Testis (tissue), 3 donors: ENCODE measurements around the gene ZC3H18. TPM values are rescaled to one million over a fixed set of nuclear protein-coding genes. Genes with fewer than 3 reads are reported as not detected.

ENCODE experiments used
- DNase-seq: peaks from one replicate; pipeline ENCODE4 v3.0.0-alpha.2; 2019
- H3K27ac ChIP-seq, 2 donors: fragments of 200-600 bp; sonication (generic); one replicate each; pipeline ENCODE4 v1.5.1; 2019
- H3K27me3 ChIP-seq: fragments of 200-600 bp; sonication (generic); one replicate; pipeline ENCODE4 v1.5.1; 2019
- H3K36me3 ChIP-seq: fragments of 200-600 bp; sonication (generic); one replicate; pipeline ENCODE4 v1.5.1; 2017; ENCODE audit warnings: low read depth; ENCODE audit errors: missing control alignments
- H3K4me1 ChIP-seq: fragments of 200-600 bp; sonication (generic); one replicate; pipeline ENCODE4 v1.5.1; 2019
- H3K4me3 ChIP-seq, 2 donors: fragments of 200-600 bp; sonication (generic); one replicate each; pipeline ENCODE4 v1.5.1; 2017 to 2019
- H3K9me3 ChIP-seq: fragments of 200-600 bp; sonication (generic); one replicate; pipeline ENCODE4 v1.5.1; 2017
- CTCF ChIP-seq, 3 experiments: fragments of 450-650 bp in 2 of 3; fragments of 200-600 bp in 1 of 3; sonication (generic) in 1 of 3; IDR thresholded peaks; one replicate each; pipeline ENCODE4 v1.5.1; 2016 to 2019; ENCODE audit warnings: antibody characterized with exemption in 3 of 3, mild to moderate bottlenecking in 2 of 3, moderate library complexity in 1 of 3
- POLR2A ChIP-seq: fragments of 450-650 bp; IDR thresholded peaks from one replicate; pipeline ENCODE4 v1.6.1; 2017; ENCODE audit warnings: antibody characterized with exemption, mild to moderate bottlenecking, moderate library complexity
- WGBS, 2 donors: methylation state at CpG; one replicate each; pipeline ENCODE4 v1.1.5; 2018; 5-methylcytosine and 5-hydroxymethylcytosine counted together
- intact Hi-C: fragments of 100-400 bp; cut with DNase I; formaldehyde crosslinking; loops from one replicate; pipeline ENCODE4 v1.15.1; 2023; ENCODE audit warnings: low total_unique reads
- polyA plus RNA-seq: library from polyadenylated mRNA; stranded (reverse); fragments of 350-450 nt; fragmentation: Illumina TruSeq; extraction: RNeasy Lipid Tissue Mini Kit (QIAGEN cat#74804); gene quantifications from one replicate; pipeline ENCODE4 v1.2.3, GENCODE V29; 2014; ENCODE audit warnings: low read depth, low replicate concordance; ENCODE audit not compliant: insufficient read depth
- total RNA-seq, 2 donors: library from RNA; depleted of rRNA; stranded (reverse); fragments of >200 nt; gene quantifications; one replicate each; pipeline ENCODE4 v1.2.3, GENCODE V29; 2016

ZC3H18 gene
- total and polyA plus RNA-seq, 3 donors from 2014 or later = 53.8 to 63.7 (median 59.6) TPM

GRCh38 chr16:88537859-88538258 lies 32.3 kb upstream of the ZC3H18 start:
- H3K4me3 ChIP-seq = no peak overlapping the region
- 77 to 86% methylated on average over 4 of the region's 4 CpGs for WGBS, 2 donors
- H3K27ac ChIP-seq = no peak overlapping the region
- H3K4me1 ChIP-seq = peaks cover 7% of the 10 kb centered on the region
- no peaks in the 10 kb centered on the region for H3K27me3 ChIP-seq
- H3K9me3 ChIP-seq = no peaks in the 10 kb centered on the region
- no peak for DNase-seq
- H3K36me3 ChIP-seq = no peaks in the 10 kb centered on the region
- intact Hi-C loops = no loop called here
- TF ChIP-seq CTCF (IDR thresholded peaks at IDR 0.05) (no peak), POLR2A (no peak)

- Histone ChIP-seq H3K36me3 (no peaks in the 10 kb centered on the region), H3K4me3 (no peak overlapping the region), H3K4me1 (peaks cover 4% of the 10 kb centered on the region), H3K9me3 (no peaks in the 10 kb centered on the region), H3K27ac (no peak overlapping the region), H3K27me3 (no peaks in the 10 kb centered on the region)
- WGBS, 2 donors = 48 to 69% methylated on average over 23 of the region's 23 CpGs
- no peak for TF ChIP-seq CTCF (IDR thresholded peaks at IDR 0.05)
- TF ChIP-seq POLR2A = no peak
- intact Hi-C loops = no loop called here
- no peak for DNase-seq
Measured at GRCh38 chr16:88538366-88539060, 31.7 kb upstream of the ZC3H18 start.

DNA sequence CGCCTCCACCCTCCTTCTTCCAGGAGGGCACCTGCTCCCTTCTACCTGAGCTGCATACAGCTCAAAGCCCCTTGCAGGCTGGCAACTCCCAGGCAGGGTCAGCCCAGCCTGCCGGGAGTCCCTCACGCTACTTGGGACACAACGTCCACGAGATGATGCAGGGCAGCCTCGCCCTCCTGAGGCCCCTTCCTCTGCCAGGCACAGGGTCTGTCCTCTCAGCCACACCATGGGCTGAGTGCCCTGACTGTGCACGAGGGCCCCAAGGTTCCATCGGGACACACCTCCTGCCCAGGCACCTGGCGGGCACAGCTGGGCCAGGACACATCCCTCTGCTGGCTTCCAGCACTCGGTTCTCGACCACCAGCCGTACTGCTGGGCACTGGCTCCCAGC lies 30.9 kb upstream of the ZC3H18 start:
- no peak for DNase-seq
- intact Hi-C loops = no loop called here
- Histone ChIP-seq H3K36me3 (no peaks in the 10 kb centered on the region), H3K27me3 (no peaks in the 10 kb centered on the region), H3K4me3 (no peak overlapping the region), H3K4me1 (peaks cover 4% of the 10 kb centered on the region), H3K27ac (no peak overlapping the region), H3K9me3 (no peaks in the 10 kb centered on the region)
- no peak for TF ChIP-seq POLR2A
- WGBS, 2 donors = 72% methylated on average over 12 of the region's 12 CpGs; no CpG with 5 or more reads in 1 of the 2 donors

DNA sequence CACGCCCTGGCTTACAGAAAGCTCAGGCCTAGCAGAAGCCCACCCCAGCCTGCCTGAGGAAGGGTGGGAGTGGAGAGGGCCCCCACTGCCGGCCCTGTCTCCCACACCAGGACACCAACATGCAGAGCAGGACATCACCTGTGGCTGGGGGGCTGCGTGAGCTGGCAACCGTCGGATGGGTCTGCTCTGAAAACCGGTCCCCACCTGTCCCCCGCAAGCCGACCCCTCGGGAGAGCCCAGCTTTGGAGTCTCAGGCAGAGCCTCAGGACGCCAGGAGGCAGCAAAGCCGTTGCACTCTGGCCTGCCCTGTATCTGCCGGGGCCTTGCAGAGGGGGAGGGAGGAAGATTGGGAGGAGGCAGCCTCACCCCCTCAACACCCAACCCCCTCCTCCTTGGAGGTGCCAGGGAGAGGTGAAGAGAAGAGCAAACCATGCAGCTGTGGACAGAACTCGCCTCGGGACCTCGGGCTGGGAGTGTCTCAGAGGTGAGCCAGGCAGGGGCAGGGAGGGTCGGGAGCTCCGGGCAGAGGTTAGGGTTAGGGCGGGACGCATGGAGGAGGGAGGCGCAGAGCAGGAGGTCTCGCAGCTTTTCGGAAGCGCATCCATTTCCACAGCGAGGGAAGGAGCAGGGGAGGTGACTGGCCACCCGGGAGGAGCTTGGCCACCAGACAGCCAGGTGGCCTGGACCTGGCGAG lies 30.4 kb upstream of the ZC3H18 start:
- Histone ChIP-seq H3K27ac (no peak overlapping the region), H3K4me3 (no peak overlapping the region), H3K9me3 (no peaks in the 10 kb centered on the region), H3K27me3 (no peaks in the 10 kb centered on the region), H3K4me1 (peaks cover 4% of the 10 kb centered on the region), H3K36me3 (no peaks in the 10 kb centered on the region)
- TF ChIP-seq CTCF (IDR thresholded peaks at IDR 0.05) = no peak
- TF ChIP-seq POLR2A = no peak
- 45 to 47% methylated on average over 14 to 26 of the region's 26 CpGs for WGBS, 2 donors
- no peak for DNase-seq
- intact Hi-C loops = no loop called here

DNA sequence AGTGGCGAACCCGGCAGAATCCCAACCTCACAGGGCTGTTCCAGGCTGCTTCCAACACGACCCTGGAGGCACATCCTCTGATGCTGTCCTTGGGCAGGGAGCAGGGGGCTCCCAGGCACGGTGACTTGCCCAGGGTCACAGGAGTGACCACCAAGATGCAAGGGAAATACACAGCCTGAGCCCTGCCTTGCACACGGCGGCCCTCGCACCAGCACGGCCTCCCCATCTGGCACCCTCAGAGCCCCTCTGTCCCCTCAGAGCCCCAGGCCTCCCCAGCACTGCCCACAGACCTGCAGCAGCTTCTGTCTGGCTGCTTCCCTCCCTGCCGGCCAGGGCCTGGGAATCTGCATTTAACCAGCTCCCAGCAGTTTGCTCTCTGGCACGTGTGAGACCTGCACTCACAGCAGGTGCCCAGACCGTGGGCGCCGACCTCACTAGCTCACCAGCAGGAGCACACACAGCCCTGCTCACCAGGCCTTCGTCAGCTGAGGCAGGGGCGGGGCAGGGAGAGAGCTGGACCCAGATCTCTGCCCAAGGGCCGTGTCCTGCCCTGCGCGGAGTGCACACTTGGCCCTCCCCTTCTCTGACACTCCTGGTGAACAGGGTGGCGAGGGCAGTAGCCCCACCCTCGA lies 29.7 kb upstream of the ZC3H18 start:
- no peak for DNase-seq
- Histone ChIP-seq H3K36me3 (no peaks in the 10 kb centered on the region), H3K4me1 (no peaks in the 10 kb centered on the region), H3K4me3 (no peak overlapping the region), H3K27me3 (no peaks in the 10 kb centered on the region), H3K9me3 (no peaks in the 10 kb centered on the region), H3K27ac (no peak overlapping the region)
- WGBS, 2 donors = 67 to 70% methylated on average over 2 to 20 of the region's 20 CpGs
- no peak for TF ChIP-seq CTCF (IDR thresholded peaks at IDR 0.05)
- TF ChIP-seq POLR2A = no peak
- intact Hi-C loops = no loop called here
